H9 (cell line): Measurements from ENCODE around the gene RNF13. TPM values are rescaled to one million over a fixed set of nuclear protein-coding genes. Genes with fewer than 3 reads are reported as not detected.

ENCODE experiments used
- DNase-seq: peaks from one replicate; pipeline ENCODE4 v3.0.0-alpha.2; 2017
- H2AFZ ChIP-seq: one replicate; pipeline ENCODE4 v1.6.1; 2013; ENCODE audit warnings: mild to moderate bottlenecking, low read length, control low read depth, moderate library complexity
- H2AK5ac ChIP-seq: 2 replicates; pipeline ENCODE4 v1.6.1; 2013; ENCODE audit warnings: low read length, control low read depth, mixed read lengths; ENCODE audit not compliant: insufficient read length
- H2BK120ac ChIP-seq: one replicate; pipeline ENCODE4 v1.6.1; 2013; ENCODE audit warnings: low read depth, mild to moderate bottlenecking, low read length, control low read depth, inconsistent platforms; ENCODE audit not compliant: poor library complexity, severe bottlenecking
- H2BK12ac ChIP-seq: 2 replicates; pipeline ENCODE4 v1.6.1; 2013; ENCODE audit warnings: low read length, control low read depth, mixed read lengths, low read depth; ENCODE audit not compliant: insufficient read length
- H2BK15ac ChIP-seq: 2 replicates; pipeline ENCODE4 v1.6.1; 2013; ENCODE audit warnings: low read depth, low read length, control low read depth
- H2BK20ac ChIP-seq: one replicate; pipeline ENCODE4 v1.6.1; 2013; ENCODE audit warnings: low read depth, mild to moderate bottlenecking, low read length, control low read depth, inconsistent platforms; ENCODE audit not compliant: poor library complexity, severe bottlenecking
- H2BK5ac ChIP-seq: 2 replicates; pipeline ENCODE4 v1.6.1; 2013; ENCODE audit warnings: low read length, control low read depth, mixed read lengths; ENCODE audit not compliant: insufficient read length
- H3K14ac ChIP-seq: 2 replicates; pipeline ENCODE4 v1.6.1; 2013; ENCODE audit warnings: low read length, control low read depth; ENCODE audit not compliant: insufficient read depth
- H3K18ac ChIP-seq: 2 replicates; pipeline ENCODE4 v1.6.1; 2013; ENCODE audit warnings: low read depth, mild to moderate bottlenecking, mixed read lengths, low read length, control low read depth; ENCODE audit not compliant: insufficient read length
- H3K23ac ChIP-seq: 2 replicates; pipeline ENCODE4 v1.6.1; 2013; ENCODE audit warnings: low read length, control low read depth, mixed read lengths, low read depth; ENCODE audit not compliant: insufficient read length
- H3K23me2 ChIP-seq: 2 replicates; pipeline ENCODE4 v1.6.1; 2013; ENCODE audit warnings: low read depth, mild to moderate bottlenecking, mixed read lengths, low read length, control low read depth; ENCODE audit not compliant: insufficient read length, poor library complexity, severe bottlenecking
- H3K27ac ChIP-seq: 2 replicates; pipeline ENCODE4 v1.5.1; 2013; ENCODE audit warnings: low read length, control low read depth, mixed read lengths, low read depth; ENCODE audit not compliant: insufficient read length
- H3K27me3 ChIP-seq: 2 replicates; pipeline ENCODE4 v1.6.1; 2013; ENCODE audit warnings: low read length, control low read depth, inconsistent platforms; ENCODE audit not compliant: insufficient read depth
- H3K4ac ChIP-seq: 2 replicates; pipeline ENCODE4 v1.6.1; 2013; ENCODE audit warnings: low read depth, mild to moderate bottlenecking, control low read depth, inconsistent platforms, low read length, moderate library complexity
- H3K4me1 ChIP-seq: 2 replicates; pipeline ENCODE4 v1.6.1; 2013; ENCODE audit warnings: low read length, control low read depth, inconsistent platforms; ENCODE audit not compliant: insufficient read depth
- H3K4me2 ChIP-seq: 2 replicates; pipeline ENCODE4 v1.6.1; 2013; ENCODE audit warnings: low read length, control low read depth, mixed read lengths; ENCODE audit not compliant: insufficient read length, insufficient read depth
- H3K56ac ChIP-seq: 2 replicates; pipeline ENCODE4 v1.6.1; 2013; ENCODE audit warnings: low read depth, mild to moderate bottlenecking, mixed read lengths, low read length, control low read depth; ENCODE audit not compliant: insufficient read length
- H3K79me1 ChIP-seq: 2 replicates; pipeline ENCODE4 v1.6.1; 2013; ENCODE audit warnings: low read depth, mild to moderate bottlenecking, moderate library complexity, low read length, control low read depth, inconsistent platforms; ENCODE audit not compliant: insufficient read depth, poor library complexity, severe bottlenecking
- H3K79me2 ChIP-seq: 2 replicates; pipeline ENCODE4 v1.6.1; 2013; ENCODE audit warnings: low read length, control low read depth, inconsistent platforms; ENCODE audit not compliant: insufficient read depth
- H3K9ac ChIP-seq: 2 replicates; pipeline ENCODE4 v1.6.1; 2013; ENCODE audit warnings: low read length, control low read depth, mixed read lengths; ENCODE audit not compliant: insufficient read length; ENCODE audit errors: extremely low read depth
- H3K9me3 ChIP-seq: one replicate; pipeline ENCODE4 v1.6.1; 2013; ENCODE audit warnings: low read depth, low read length, inconsistent platforms; ENCODE audit not compliant: control insufficient read depth
- H3T11ph ChIP-seq: one replicate; pipeline ENCODE4 v1.6.1; 2013; ENCODE audit warnings: mild to moderate bottlenecking, low read length, control low read depth, inconsistent platforms
- H4K20me1 ChIP-seq: one replicate; pipeline ENCODE4 v1.6.1; 2013; ENCODE audit not compliant: control insufficient read depth, insufficient read length, insufficient read depth
- H4K5ac ChIP-seq: 2 replicates; pipeline ENCODE4 v1.6.1; 2013; ENCODE audit warnings: low read depth, mild to moderate bottlenecking, mixed read lengths, low read length, control low read depth; ENCODE audit not compliant: insufficient read length
- H4K8ac ChIP-seq: replicated peaks from 2 replicates; pipeline ENCODE4 v1.6.1; 2013; ENCODE audit warnings: low read length, control low read depth, mixed read lengths, low read depth; ENCODE audit not compliant: insufficient read length
- H4K91ac ChIP-seq: 2 replicates; pipeline ENCODE4 v1.6.1; 2013; ENCODE audit warnings: low read depth, mild to moderate bottlenecking, moderate library complexity, mixed read lengths, low read length, control low read depth; ENCODE audit not compliant: insufficient read length
- H3K27ac Mint-ChIP-seq, 3 experiments: 2 replicates in 2 of 3; 3 replicates in 1 of 3; pipeline ENCODE4 v1.8.0; 2020 to 2021; ENCODE audit warnings: mixed read lengths in 3 of 3, mild to moderate bottlenecking in 1 of 3, moderate library complexity in 1 of 3
- H3K27me3 Mint-ChIP-seq: 2 replicates; pipeline ENCODE4 v1.8.0; 2021; ENCODE audit warnings: low read depth, mild to moderate bottlenecking, moderate library complexity, mixed read lengths
- H3K36me3 Mint-ChIP-seq, 3 experiments: 2 replicates in 2 of 3; 3 replicates in 1 of 3; pipeline ENCODE4 v1.8.0; 2020 to 2021; ENCODE audit warnings: low read depth in 3 of 3, mixed read lengths in 3 of 3; ENCODE audit not compliant: insufficient read depth in 1 of 3
- H3K4me1 Mint-ChIP-seq, 2 experiments: 2 replicates each; pipeline ENCODE4 v1.8.0; 2020; ENCODE audit warnings: mixed read lengths in 2 of 2
- H3K4me3 Mint-ChIP-seq, 2 experiments: 2 replicates in 1 of 2; 3 replicates in 1 of 2; pipeline ENCODE4 v1.8.0; 2020 to 2021; ENCODE audit warnings: mild to moderate bottlenecking in 2 of 2, mixed read lengths in 2 of 2, moderate library complexity in 1 of 2
- H3K9me3 Mint-ChIP-seq, 2 experiments: 2 replicates in 1 of 2; 3 replicates in 1 of 2; pipeline ENCODE4 v1.8.0; 2020; ENCODE audit warnings: mild to moderate bottlenecking in 2 of 2, mixed read lengths in 2 of 2, moderate library complexity in 1 of 2
- CTCF ChIP-seq: fragments of 200-600 bp; sonication (generic); conservative IDR thresholded peaks from 3 replicates; pipeline ENCODE4 v1.8.0; 2021; ENCODE audit warnings: antibody characterized with exemption, mild to moderate bottlenecking
- WGBS: extraction: QIAGEN DNeasy Blood & Tissue Kit; methylation state at CpG from one replicate; pipeline ENCODE4 v1.1.7; 2013; ENCODE audit warnings: missing lambda C conversion rate, low lambda C conversion rate, mixed read lengths; ENCODE audit not compliant: insufficient read length; ENCODE audit errors: extremely low coverage; 5-methylcytosine and 5-hydroxymethylcytosine counted together
- total RNA-seq: library from RNA; stranded (reverse); gene quantifications from 2 replicates; pipeline ENCODE4 v1.2.1, GENCODE V29; 2021

The RNF13 gene
- total RNA-seq, 1 experiment from 2014 or later: 23.4 TPM

- H3K36me3 Mint-ChIP-seq: peaks cover 26 to 44% (median 34%) of the 10 kb centered on the region in 3 experiments
- peaks cover 11% of the 10 kb centered on the region for H3K9me3 ChIP-seq
- H2BK12ac ChIP-seq: no peak overlapping the region
- no peak overlapping the region for H2AK5ac ChIP-seq
- H3K23ac ChIP-seq: no peak overlapping the region
- WGBS: no CpG with 5 or more reads among the region's 3 CpGs
- H3K27me3 Mint-ChIP-seq: no peaks in the 10 kb centered on the region; the same call in 1 of the 2 replicates
- no peak overlapping the region for H2AFZ ChIP-seq
- H3K79me2 ChIP-seq: peaks cover 7% of the 10 kb centered on the region; the same call in 1 of the 2 replicates
- no peak for DNase-seq
- no peak overlapping the region for H2BK20ac ChIP-seq
- no peak overlapping the region; a peak in 2 of 7 replicates for H3K27ac Mint-ChIP-seq
- H3K4me2 ChIP-seq: no peak overlapping the region
- H3K18ac ChIP-seq: no peak overlapping the region
- no peak overlapping the region for H3K4ac ChIP-seq
- H2BK120ac ChIP-seq: no peak overlapping the region
- no peak overlapping the region for H3K9ac ChIP-seq
- H4K8ac ChIP-seq: no peak overlapping the region
- H3K27ac ChIP-seq: no peak overlapping the region
- TF ChIP-seq CTCF: no peak
- no peaks in the 10 kb centered on the region for H3K27me3 ChIP-seq
- H4K91ac ChIP-seq: no peak overlapping the region
- H3T11ph ChIP-seq: no peak overlapping the region
- no peak overlapping the region for H4K5ac ChIP-seq
- H3K23me2 ChIP-seq: no peaks in the 10 kb centered on the region
- H3K4me1 Mint-ChIP-seq: peaks cover 13 to 16% of the 10 kb centered on the region in 2 experiments
- H3K4me1 ChIP-seq: peaks cover 3% of the 10 kb centered on the region; the same call in 1 of the 2 replicates
- no peak overlapping the region for H3K14ac ChIP-seq
- H3K4me3 Mint-ChIP-seq: no peak overlapping the region
- no peaks in the 10 kb centered on the region for H4K20me1 ChIP-seq
- peaks cover 4% of the 10 kb centered on the region for H3K79me1 ChIP-seq
- H3K9me3 Mint-ChIP-seq: peaks cover 26 to 30% of the 10 kb centered on the region in 2 experiments
- H3K56ac ChIP-seq: no peak overlapping the region
- H2BK15ac ChIP-seq: no peak overlapping the region
- no peak overlapping the region for H2BK5ac ChIP-seq
These were observed 13.6 kb downstream of the RNF13 start for GRCh38 chr3:149826636-149827035.
